ENCODE measurements around the gene PLCB2. TPM values are rescaled to one million over a fixed set of nuclear protein-coding genes. Genes with fewer than 3 reads are reported as not detected.

PLCB2 gene
- total RNA-seq, 1 experiment from 2014 or later = 0.92 TPM

GRCh38 chr15:40329804-40330203 lies 22.1 kb upstream of the PLCB2 start:
- Histone ChIP-seq H2AFZ (no peak overlapping the region), H3K36me3 (ENCODE audit: low read depth) (no peaks in the 10 kb centered on the region), H3K79me2 (ENCODE audit: low read depth) (0 out of 2 replicates have a peak, but pooled peaks cover 2% of the 10 kb centered on the region), H3K9me3 (ENCODE audit: insufficient read depth, low read depth) (no peaks in the 10 kb centered on the region), H3K27me3 (ENCODE audit: insufficient read depth, low read depth) (no peaks in the 10 kb centered on the region), H3K27ac (no peak overlapping the region), H4K20me1 (ENCODE audit: insufficient read depth) (0 out of 2 replicates have a peak, but pooled peaks cover 3% of the 10 kb centered on the region), H3K4me2 (no peak overlapping the region), H3K9me2 (ENCODE audit: insufficient read depth) (no peaks in the 10 kb centered on the region), H3F3A (ENCODE audit: insufficient read depth, low read depth) (peaks cover 63% of the 10 kb centered on the region), H3K4me1 (replicated peaks; ENCODE audit: insufficient read depth) (peaks cover 8% of the 10 kb centered on the region), H3K4me3 (no peak overlapping the region)
- no peak for TF ChIP-seq CTCF (conservative IDR thresholded peaks at IDR 0.05)
- TF ChIP-seq EZH2 (IDR thresholded peaks at IDR 0.05; ENCODE audit: low read depth) = no peak
- ChIA-PET POLR2A (ENCODE audit: unreplicated experiment) (interaction anchor here (0.5 kb wide), 1 partner anchor 27 kb away, joined by 4 read pairs; no protein-coding TSS in a partner anchor), CTCF (no interaction called here)
- BruUV-seq (replicated peaks) = no TSS peak
- intact Hi-C loops (cut with micrococcal nuclease; ENCODE audit: unreplicated experiment) = no loop called here
- no peak for DNase-seq

- POLR2A ChIA-PET (ENCODE audit: unreplicated experiment) = interaction anchor here (0.5 to 0.7 kb wide), 2 partner anchors 51 to 229 kb away, joined by 4 read pairs; no protein-coding TSS in a partner anchor
- BruUV-seq (replicated peaks) = no TSS peak
- Histone ChIP-seq H3K4me1 (replicated peaks; ENCODE audit: insufficient read depth) (peaks cover 10% of the 10 kb centered on the region), H4K20me1 (ENCODE audit: insufficient read depth) (no peaks in the 10 kb centered on the region), H3F3A (ENCODE audit: insufficient read depth, low read depth) (peaks cover 52% of the 10 kb centered on the region), H3K27me3 (ENCODE audit: insufficient read depth, low read depth) (no peaks in the 10 kb centered on the region), H3K79me2 (ENCODE audit: low read depth) (0 out of 2 replicates have a peak, but pooled peaks cover 2% of the 10 kb centered on the region), H3K4me3 (no peak overlapping the region), H3K27ac (no peak overlapping the region), H2AFZ (no peak overlapping the region), H3K9me2 (ENCODE audit: insufficient read depth) (no peaks in the 10 kb centered on the region), H3K9me3 (ENCODE audit: insufficient read depth, low read depth) (no peaks in the 10 kb centered on the region), H3K36me3 (ENCODE audit: low read depth) (no peaks in the 10 kb centered on the region), H3K4me2 (no peak overlapping the region)
- no peak for DNase-seq
- intact Hi-C loops (cut with micrococcal nuclease; ENCODE audit: unreplicated experiment) = no loop called here
- no peak for TF ChIP-seq CTCF (conservative IDR thresholded peaks at IDR 0.05)
- TF ChIP-seq EZH2 (IDR thresholded peaks at IDR 0.05; ENCODE audit: low read depth) = no peak
- CTCF ChIA-PET = interaction anchor here (2.8 kb wide), 1 partner anchor 12 kb away, joined by 7 read pairs; the partner anchor contains the start of gene CCDC9B
Observed at GRCh38 chr15:40328751-40329150, 21.0 kb upstream of the PLCB2 start.

GRCh38 chr15:40328176-40328575 lies 20.4 kb upstream of the PLCB2 start:
- Histone ChIP-seq H3K27me3 (ENCODE audit: insufficient read depth, low read depth) (no peaks in the 10 kb centered on the region), H3K4me2 (no peak overlapping the region), H4K20me1 (ENCODE audit: insufficient read depth) (no peaks in the 10 kb centered on the region), H2AFZ (no peak overlapping the region), H3K4me1 (replicated peaks; ENCODE audit: insufficient read depth) (peaks cover 10% of the 10 kb centered on the region), H3K79me2 (ENCODE audit: low read depth) (0 out of 2 replicates have a peak, but pooled peaks cover 2% of the 10 kb centered on the region), H3F3A (ENCODE audit: insufficient read depth, low read depth) (peaks cover 47% of the 10 kb centered on the region), H3K4me3 (no peak overlapping the region), H3K27ac (no peak overlapping the region), H3K9me3 (ENCODE audit: insufficient read depth, low read depth) (no peaks in the 10 kb centered on the region), H3K36me3 (ENCODE audit: low read depth) (no peaks in the 10 kb centered on the region), H3K9me2 (ENCODE audit: insufficient read depth) (no peaks in the 10 kb centered on the region)
- TF ChIP-seq CTCF (conservative IDR thresholded peaks at IDR 0.05) (no peak), EZH2 (IDR thresholded peaks at IDR 0.05; ENCODE audit: low read depth) (no peak)
- DNase-seq = no peak
- intact Hi-C loops (cut with micrococcal nuclease; ENCODE audit: unreplicated experiment) = no loop called here
- ChIA-PET POLR2A (ENCODE audit: unreplicated experiment) (interaction anchor here (0.7 kb wide), 2 partner anchors 52 to 256 kb away, joined by 4 to 5 read pairs; no protein-coding TSS in a partner anchor), CTCF (interaction anchor here (2.8 kb wide), 1 partner anchor 12 kb away, joined by 7 read pairs; the partner anchor contains the start of gene CCDC9B)
- no TSS peak for BruUV-seq (replicated peaks)
